CD4-positive, alpha-beta memory T cell (primary cell): ENCODE measurements around the gene RAB1B. TPM values are rescaled to one million over a fixed set of nuclear protein-coding genes. Genes with fewer than 3 reads are reported as not detected.
"Not testable (repeated sequence)": the region's sequence is repeated elsewhere in the genome, so short reads cannot be mapped to it uniquely, and the experiment has no call there.

Experiments
- CTCF ChIA-PET: fragments of 350-600 bp; sonication (Branson Sonifier 250); formaldehyde crosslinking; loops from one replicate; lab custom pipeline; 2021; ENCODE audit warnings: inconsistent platforms; ENCODE audit not compliant: partially characterized antibody; lab: Charles Lee
- POLR2A ChIA-PET: fragments of 350-600 bp; sonication (Branson Sonifier 250); formaldehyde crosslinking; loops from one replicate; lab custom pipeline; 2021; ENCODE audit not compliant: partially characterized antibody; lab: Charles Lee
- DNase-seq, 5 donors: peaks; one replicate each; pipeline versions ENCODE4 v3.0.0 to v3.0.0-alpha.2; 2020 to 2022; ENCODE audit warnings: mixed read lengths in 1 of 5
- H3K27ac ChIP-seq: one replicate; pipeline ENCODE4 v1.7.0; 2013; ENCODE audit warnings: low read depth, low read length
- H3K27me3 ChIP-seq: 2 replicates; pipeline ENCODE4 v1.7.0; 2013; ENCODE audit warnings: mild to moderate bottlenecking, low read length, moderate library complexity; ENCODE audit not compliant: insufficient read depth
- H3K36me3 ChIP-seq: 2 replicates; pipeline ENCODE4 v1.7.0; 2013; ENCODE audit warnings: mild to moderate bottlenecking, low read length, moderate library complexity; ENCODE audit not compliant: insufficient read depth
- H3K4me1 ChIP-seq: 2 replicates; pipeline ENCODE4 v1.7.0; 2013; ENCODE audit warnings: mild to moderate bottlenecking, low read length, moderate library complexity; ENCODE audit not compliant: insufficient read depth
- H3K4me3 ChIP-seq, 2 donors: one replicate each; pipeline ENCODE4 v1.7.0; 2013; ENCODE audit warnings: low read length in 2 of 2, mild to moderate bottlenecking in 1 of 2
- H3K9me3 ChIP-seq, 2 donors: one replicate each; pipeline ENCODE4 v1.7.0; 2013; ENCODE audit warnings: low read length in 2 of 2, control low read depth in 1 of 2; ENCODE audit not compliant: control insufficient read depth in 1 of 2
- H3K27ac Mint-ChIP-seq, 7 donors: one replicate each; pipeline ENCODE4 v1.8.0; 2020 to 2021; ENCODE audit warnings: mixed read lengths in 7 of 7, mild to moderate bottlenecking in 6 of 7, inconsistent platforms in 3 of 7, moderate library complexity in 3 of 7
- H3K27me3 Mint-ChIP-seq, 2 donors: one replicate each; pipeline ENCODE4 v1.8.0; 2020 to 2021; ENCODE audit warnings: mixed read lengths in 2 of 2
- H3K36me3 Mint-ChIP-seq, 2 donors: one replicate each; pipeline ENCODE4 v1.8.0; 2020 to 2021; ENCODE audit warnings: mixed read lengths in 2 of 2, inconsistent platforms in 1 of 2, mild to moderate bottlenecking in 1 of 2
- H3K4me1 Mint-ChIP-seq, 4 donors: one replicate each; pipeline ENCODE4 v1.8.0; 2020 to 2021; ENCODE audit warnings: mixed read lengths in 4 of 4, mild to moderate bottlenecking in 1 of 4
- H3K4me3 Mint-ChIP-seq, 8 donors: one replicate each; pipeline ENCODE4 v1.8.0; 2020 to 2021; ENCODE audit warnings: mixed read lengths in 8 of 8, mild to moderate bottlenecking in 7 of 8, moderate library complexity in 6 of 8, inconsistent platforms in 3 of 8
- H3K9me3 Mint-ChIP-seq, 8 donors: one replicate each; pipeline ENCODE4 v1.8.0; 2020 to 2021; ENCODE audit warnings: mixed read lengths in 8 of 8, mild to moderate bottlenecking in 5 of 8, inconsistent platforms in 3 of 8, moderate library complexity in 1 of 8
- intact Hi-C: fragments of 100-400 bp; cut with micrococcal nuclease; formaldehyde crosslinking; loops from one replicate; pipeline ENCODE4 v1.15.1; 2023
- polyA plus RNA-seq, 2 donors: library from polyadenylated mRNA; unstranded; fragments of 300-500 nt; fragmentation: Illumina TruSeq; gene quantifications; one replicate each; pipeline ENCODE4 v1.2.3, GENCODE V29; 2021
- total RNA-seq, 2 experiments: library from RNA; stranded (reverse); gene quantifications; one replicate each; pipeline ENCODE4 v1.2.3, GENCODE V29; 2021

The RAB1B gene
- total and polyA plus RNA-seq, 4 experiments from 2014 or later = 9.7 to 79.4 (median 45.8) TPM

- ChIA-PET CTCF (interaction anchor here (2.0 kb wide), 1 partner anchor 10 kb away, joined by 9 read pairs; no protein-coding TSS in a partner anchor), POLR2A (interaction anchor here (0.7 kb wide), 1 partner anchor 15 kb away, joined by 3 read pairs; no protein-coding TSS in a partner anchor)
- H3K4me3 Mint-ChIP-seq = peak overlapping the region in 1 of 8 donors; percentile 4
- no peaks in the 10 kb centered on the region for H3K27me3 ChIP-seq
- H3K9me3 Mint-ChIP-seq = peaks cover 0 to 1% (median 0%) of the 10 kb centered on the region in 8 donors
- H3K4me3 ChIP-seq = no peak overlapping the region
- DNase-seq = no peak
- H3K36me3 Mint-ChIP-seq = peaks cover 10 to 54% of the 10 kb centered on the region in 2 donors
- H3K36me3 ChIP-seq = peaks cover 14% of the 10 kb centered on the region
- peaks cover 4 to 13% (median 11%) of the 10 kb centered on the region in 4 donors for H3K4me1 Mint-ChIP-seq
- H3K27me3 Mint-ChIP-seq = no peaks in the 10 kb centered on the region
- no peaks in the 10 kb centered on the region for H3K9me3 ChIP-seq
- intact Hi-C loops = no loop called here
- peak overlapping the region in 4 of 7 donors; percentile 2 to 86 (median 44) for H3K27ac Mint-ChIP-seq
- no peaks in the 10 kb centered on the region for H3K4me1 ChIP-seq
- no peak overlapping the region for H3K27ac ChIP-seq
Measured at GRCh38 chr11:66247295-66247694, 21.1 kb upstream of the RAB1B start.

- CTCF ChIA-PET = interaction anchor here (2.0 kb wide), 1 partner anchor 10 kb away, joined by 9 read pairs; no protein-coding TSS in a partner anchor
- H3K4me3 ChIP-seq = no peak overlapping the region
- Mint-ChIP-seq H3K27me3 (no peaks in the 10 kb centered on the region), H3K9me3 (peaks cover 0 to 2% (median 0%) of the 10 kb centered on the region in 8 donors), H3K4me3 (no peak overlapping the region), H3K4me1 (peaks cover 4 to 13% (median 11%) of the 10 kb centered on the region in 4 donors), H3K27ac (peak overlapping the region in 3 of 7 donors; percentile 35 to 86 (median 58)), H3K36me3 (peaks cover 10 to 50% of the 10 kb centered on the region in 2 donors)
- H3K27me3 ChIP-seq = no peaks in the 10 kb centered on the region
- POLR2A ChIA-PET = no interaction called here
- no peaks in the 10 kb centered on the region for H3K9me3 ChIP-seq
- DNase-seq = no peak
- no peaks in the 10 kb centered on the region for H3K4me1 ChIP-seq
- intact Hi-C loops = no loop called here
- no peak overlapping the region for H3K27ac ChIP-seq
- H3K36me3 ChIP-seq = peaks cover 9% of the 10 kb centered on the region
Measured at GRCh38 chr11:66247801-66248200, 20.6 kb upstream of the RAB1B start.

GRCh38 chr11:66248903-66249302, 19.5 kb upstream of the RAB1B start:
- peaks cover 0 to 2% (median 0%) of the 10 kb centered on the region in 8 donors for H3K9me3 Mint-ChIP-seq
- H3K4me1 ChIP-seq = no peaks in the 10 kb centered on the region
- no peak overlapping the region for H3K4me3 ChIP-seq
- no peaks in the 10 kb centered on the region for H3K27me3 Mint-ChIP-seq
- H3K27ac ChIP-seq = no peak overlapping the region
- no peak overlapping the region for H3K4me3 Mint-ChIP-seq
- H3K9me3 ChIP-seq = no peaks in the 10 kb centered on the region
- intact Hi-C loops = no loop called here
- no peak for DNase-seq
- peaks cover 4 to 18% (median 11%) of the 10 kb centered on the region in 4 donors for H3K4me1 Mint-ChIP-seq
- peaks cover under 1% of the 10 kb centered on the region for H3K36me3 ChIP-seq
- H3K27me3 ChIP-seq = no peaks in the 10 kb centered on the region
- H3K27ac Mint-ChIP-seq = peak overlapping the region in 6 of 7 donors; percentile 8 to 64 (median 40)
- POLR2A ChIA-PET = no interaction called here
- CTCF ChIA-PET = no interaction called here
- peaks cover 10 to 44% of the 10 kb centered on the region in 2 donors for H3K36me3 Mint-ChIP-seq

- Histone ChIP-seq H3K36me3 (no peaks in the 10 kb centered on the region), H3K4me3 (no peak overlapping the region), H3K9me3 (no peaks in the 10 kb centered on the region), H3K4me1 (peaks cover 10% of the 10 kb centered on the region), H3K27ac (no peak overlapping the region), H3K27me3 (no peaks in the 10 kb centered on the region)
- Mint-ChIP-seq H3K27me3 (no peaks in the 10 kb centered on the region), H3K27ac (peak overlapping the region in 4 of 7 donors; percentile 29 to 58 (median 46)), H3K9me3 (peaks cover 0 to 2% (median 0%) of the 10 kb centered on the region in 8 donors), H3K36me3 (peaks cover 5 to 26% of the 10 kb centered on the region in 2 donors), H3K4me1 (peaks cover 10 to 31% (median 20%) of the 10 kb centered on the region in 4 donors), H3K4me3 (peak overlapping the region in 1 of 8 donors; percentile 39)
- no peak for DNase-seq
- intact Hi-C loops = no loop called here
- POLR2A ChIA-PET = interaction anchor here (1.3 to 3.0 kb wide), 3 partner anchors 14 to 28 kb away, joined by 9 to 14 read pairs (median 12); no protein-coding TSS in a partner anchor
- CTCF ChIA-PET = interaction anchor here (0.5 to 1.5 kb wide), 2 partner anchors 27 to 117 kb away, joined by 3 to 4 read pairs; no protein-coding TSS in a partner anchor
Measured at GRCh38 chr11:66251809-66252208, 16.6 kb upstream of the RAB1B start.

- Mint-ChIP-seq H3K27ac (peak overlapping the region in 6 of 7 donors; percentile 6 to 90 (median 70)), H3K36me3 (peaks cover 4 to 24% of the 10 kb centered on the region in 2 donors), H3K4me3 (peak overlapping the region in 1 of 8 donors; percentile 48), H3K4me1 (peaks cover 12 to 36% (median 23%) of the 10 kb centered on the region in 4 donors)
- DNase-seq, intact Hi-C loops, H3K36me3 ChIP-seq, H3K9me3 ChIP-seq, H3K9me3 Mint-ChIP-seq, H3K27ac ChIP-seq, CTCF ChIA-PET, H3K4me3 ChIP-seq, H3K27me3 Mint-ChIP-seq, H3K27me3 ChIP-seq: not testable (repeated sequence)
- POLR2A ChIA-PET = interaction anchor here (1.0 to 3.0 kb wide), 3 partner anchors 11 to 15 kb away, joined by 4 to 14 read pairs (median 12); no protein-coding TSS in a partner anchor
- H3K4me1 ChIP-seq = peaks cover 12% of the 10 kb centered on the region
Measured at GRCh38 chr11:66253081-66253480, 15.4 kb upstream of the RAB1B start.

GRCh38 chr11:66258473-66258893, 10.0 kb upstream of the RAB1B start:
- H3K4me1 ChIP-seq = peaks cover 24% of the 10 kb centered on the region
- peak overlapping the region; percentile 88 for H3K27ac ChIP-seq
- CTCF ChIA-PET = interaction anchor here (0.6 to 2.2 kb wide), 5 partner anchors 8 to 139 kb away, joined by 3 to 8 read pairs (median 4); partner anchors contain the start of gene YIF1A
- Mint-ChIP-seq H3K36me3 (peaks cover 11 to 34% of the 10 kb centered on the region in 2 donors), H3K4me1 (peaks cover 17 to 38% (median 25%) of the 10 kb centered on the region in 4 donors), H3K4me3 (peak overlapping the region; percentile 72 to 95 (median 92)), H3K27me3 (no peaks in the 10 kb centered on the region), H3K27ac (peak overlapping the region; percentile 82 to 99 (median 84)), H3K9me3 (peaks cover 0 to 9% (median 0%) of the 10 kb centered on the region in 8 donors)
- no peaks in the 10 kb centered on the region for H3K27me3 ChIP-seq
- peak overlapping the region; percentile 69 to 97 for H3K4me3 ChIP-seq
- H3K9me3 ChIP-seq = no peaks in the 10 kb centered on the region
- no peak for DNase-seq
- POLR2A ChIA-PET = interaction anchor here (0.7 to 1.9 kb wide), 2 partner anchors 29 to 41 kb away, joined by 3 to 6 read pairs; no protein-coding TSS in a partner anchor
- H3K36me3 ChIP-seq = peaks cover 18% of the 10 kb centered on the region
- intact Hi-C loops = no loop called here

- peak overlapping the region; percentile 88 for H3K27ac ChIP-seq
Measured at GRCh38 chr11:66259225-66259624, 9.2 kb upstream of the RAB1B start.

More at GRCh38 chr11:66259225-66259624, 9.2 kb upstream of the RAB1B start:
- POLR2A ChIA-PET = interaction anchor here (0.6 to 1.9 kb wide), 2 partner anchors 41 to 143 kb away, joined by 3 to 6 read pairs; no protein-coding TSS in a partner anchor
- Mint-ChIP-seq H3K27me3 (no peaks in the 10 kb centered on the region), H3K4me3 (peak overlapping the region in 6 of 8 donors; percentile 15 to 80 (median 31)), H3K9me3 (peaks cover 0 to 9% (median 0%) of the 10 kb centered on the region in 8 donors), H3K27ac (peak overlapping the region in 6 of 7 donors; percentile 33 to 99 (median 85)), H3K36me3 (peaks cover 11 to 39% of the 10 kb centered on the region in 2 donors), H3K4me1 (peaks cover 17 to 36% (median 25%) of the 10 kb centered on the region in 4 donors)
- CTCF ChIA-PET = interaction anchor here (0.8 to 2.2 kb wide), 5 partner anchors 7 to 54 kb away, joined by 3 to 8 read pairs (median 4); partner anchors contain the start of gene YIF1A
- H3K9me3 ChIP-seq = no peaks in the 10 kb centered on the region
- peaks cover 21% of the 10 kb centered on the region for H3K36me3 ChIP-seq
- intact Hi-C loops = no loop called here
- H3K4me1 ChIP-seq = peaks cover 24% of the 10 kb centered on the region
- DNase-seq = no peak
- H3K27me3 ChIP-seq = no peaks in the 10 kb centered on the region
- H3K4me3 ChIP-seq = no peak overlapping the region
